ENCODE results near the gene SREK1. TPM values are rescaled to one million over a fixed set of nuclear protein-coding genes. Genes with fewer than 3 reads are reported as not detected.
A peak's percentile ranks its signal among the peaks of the same experiment; 100 is the strongest.

The SREK1 gene, protein sequence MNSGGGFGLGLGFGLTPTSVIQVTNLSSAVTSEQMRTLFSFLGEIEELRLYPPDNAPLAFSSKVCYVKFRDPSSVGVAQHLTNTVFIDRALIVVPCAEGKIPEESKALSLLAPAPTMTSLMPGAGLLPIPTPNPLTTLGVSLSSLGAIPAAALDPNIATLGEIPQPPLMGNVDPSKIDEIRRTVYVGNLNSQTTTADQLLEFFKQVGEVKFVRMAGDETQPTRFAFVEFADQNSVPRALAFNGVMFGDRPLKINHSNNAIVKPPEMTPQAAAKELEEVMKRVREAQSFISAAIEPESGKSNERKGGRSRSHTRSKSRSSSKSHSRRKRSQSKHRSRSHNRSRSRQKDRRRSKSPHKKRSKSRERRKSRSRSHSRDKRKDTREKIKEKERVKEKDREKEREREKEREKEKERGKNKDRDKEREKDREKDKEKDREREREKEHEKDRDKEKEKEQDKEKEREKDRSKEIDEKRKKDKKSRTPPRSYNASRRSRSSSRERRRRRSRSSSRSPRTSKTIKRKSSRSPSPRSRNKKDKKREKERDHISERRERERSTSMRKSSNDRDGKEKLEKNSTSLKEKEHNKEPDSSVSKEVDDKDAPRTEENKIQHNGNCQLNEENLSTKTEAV
- 10 to 100 TPM; 18.7 to 95.0 (median 54.4) TPM for total RNA-seq

GRCh38 chr5:66144074-66144833, at the start of gene SREK1:
TSS of gene SREK1 (plus strand) at chr5:66144300. CDS start at chr5:66144377, 77 bp downstream.
- no peaks in the 10 kb centered on the region for H3K9me3 ChIP-seq
- no peaks in the 10 kb centered on the region for H3K27me3 ChIP-seq
- peak in 3 of 4 donors; percentile 42 to 93 (median 89) for TF ChIP-seq POLR2A (IDR thresholded peaks at IDR 0.05)
- TF ChIP-seq, protein P1, sequence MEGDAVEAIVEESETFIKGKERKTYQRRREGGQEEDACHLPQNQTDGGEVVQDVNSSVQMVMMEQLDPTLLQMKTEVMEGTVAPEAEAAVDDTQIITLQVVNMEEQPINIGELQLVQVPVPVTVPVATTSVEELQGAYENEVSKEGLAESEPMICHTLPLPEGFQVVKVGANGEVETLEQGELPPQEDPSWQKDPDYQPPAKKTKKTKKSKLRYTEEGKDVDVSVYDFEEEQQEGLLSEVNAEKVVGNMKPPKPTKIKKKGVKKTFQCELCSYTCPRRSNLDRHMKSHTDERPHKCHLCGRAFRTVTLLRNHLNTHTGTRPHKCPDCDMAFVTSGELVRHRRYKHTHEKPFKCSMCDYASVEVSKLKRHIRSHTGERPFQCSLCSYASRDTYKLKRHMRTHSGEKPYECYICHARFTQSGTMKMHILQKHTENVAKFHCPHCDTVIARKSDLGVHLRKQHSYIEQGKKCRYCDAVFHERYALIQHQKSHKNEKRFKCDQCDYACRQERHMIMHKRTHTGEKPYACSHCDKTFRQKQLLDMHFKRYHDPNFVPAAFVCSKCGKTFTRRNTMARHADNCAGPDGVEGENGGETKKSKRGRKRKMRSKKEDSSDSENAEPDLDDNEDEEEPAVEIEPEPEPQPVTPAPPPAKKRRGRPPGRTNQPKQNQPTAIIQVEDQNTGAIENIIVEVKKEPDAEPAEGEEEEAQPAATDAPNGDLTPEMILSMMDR (IDR thresholded peaks at IDR 0.05): no peak
- intact Hi-C loops (cut with DNase I): loop anchor here (10.0 kb wide), 1 partner anchor 219 kb away; the partner anchor contains the start of gene ERBIN
- no peaks in the 10 kb centered on the region for H3K36me3 ChIP-seq
- peaks cover 19 to 43% (median 19%) of the 10 kb centered on the region in 3 donors for H3K4me1 ChIP-seq
- H3K4me3 ChIP-seq: peak within 1 kb of the TSS; percentile 83 to 95 (median 92)
- 0% methylated on average over 8 to 32 of the region's 86 CpGs for WGBS, 2 donors
- H3K27ac ChIP-seq: peak within 1 kb of the TSS; percentile 97 to 99 (median 99)
- DNase-seq: peak; percentile 71

- H3K4me1 ChIP-seq: no peaks in the 10 kb centered on the region
- intact Hi-C loops (cut with DNase I): no loop called here
- H3K36me3 ChIP-seq: no peaks in the 10 kb centered on the region
- no peak for DNase-seq
- H3K27ac ChIP-seq: no peak overlapping the region
- no peak overlapping the region for H3K4me3 ChIP-seq
- H3K27me3 ChIP-seq: no peaks in the 10 kb centered on the region
- TF ChIP-seq POLR2A (IDR thresholded peaks at IDR 0.05): no peak
- TF ChIP-seq, protein P1 (IDR thresholded peaks at IDR 0.05): no peak
- peaks cover 0 to 51% (median 23%) of the 10 kb centered on the region in 3 donors for H3K9me3 ChIP-seq
- WGBS, 2 donors: 100% methylated on average over 2 of the region's 2 CpGs
Measured at GRCh38 chr5:66100851-66101250, 43.2 kb upstream of the SREK1 start.

DNA sequence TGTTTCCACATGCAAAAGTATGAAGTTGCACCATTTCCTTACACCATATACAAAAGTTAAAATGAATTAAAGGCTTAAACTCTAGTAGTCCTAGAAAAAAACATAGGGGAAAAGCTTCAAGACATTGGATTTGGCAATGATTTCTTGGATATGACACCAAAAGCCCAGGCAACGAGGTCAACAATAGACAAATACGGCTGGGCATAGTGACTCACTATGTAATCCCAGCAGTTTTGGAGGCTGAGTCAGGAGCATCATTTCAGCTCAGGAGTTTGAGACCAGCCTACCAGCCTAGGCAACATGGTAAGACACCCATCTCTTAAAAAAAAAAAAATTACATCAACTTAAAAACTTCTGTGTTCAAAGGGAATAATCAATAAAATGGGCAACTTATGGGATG, 30.9 kb upstream of the SREK1 start:
- H3K9me3 ChIP-seq: peaks cover 0 to 40% (median 11%) of the 10 kb centered on the region in 3 donors
- no peaks in the 10 kb centered on the region for H3K27me3 ChIP-seq
- DNase-seq: no peak
- H3K4me1 ChIP-seq: no peaks in the 10 kb centered on the region
- no peak overlapping the region for H3K27ac ChIP-seq
- no peak for TF ChIP-seq POLR2A (IDR thresholded peaks at IDR 0.05)
- TF ChIP-seq, protein P1 (IDR thresholded peaks at IDR 0.05): no peak
- H3K4me3 ChIP-seq: no peak overlapping the region
- intact Hi-C loops (cut with DNase I): no loop called here
- 38 to 47% methylated on average over 2 of the region's 2 CpGs for WGBS, 2 donors
- no peaks in the 10 kb centered on the region for H3K36me3 ChIP-seq

GRCh38 chr5:66118304-66118703, 25.8 kb upstream of the SREK1 start:
- Histone ChIP-seq H3K4me3 (no peak overlapping the region), H3K36me3 (no peaks in the 10 kb centered on the region), H3K4me1 (no peaks in the 10 kb centered on the region), H3K9me3 (peaks cover 0 to under 1% (median 0%) of the 10 kb centered on the region in 3 donors), H3K27ac (no peak overlapping the region), H3K27me3 (no peaks in the 10 kb centered on the region)
- WGBS, 2 donors: 65 to 72% methylated on average over 4 of the region's 4 CpGs
- DNase-seq: no peak
- TF ChIP-seq, protein P1 (IDR thresholded peaks at IDR 0.05): no peak
- no peak for TF ChIP-seq POLR2A (IDR thresholded peaks at IDR 0.05)
- intact Hi-C loops (cut with DNase I): no loop called here
